ENCODE results near the gene MEPCE. TPM values are rescaled to one million over a fixed set of nuclear protein-coding genes. Genes with fewer than 3 reads are reported as not detected.

Gene MEPCE
- total and polyA plus RNA-seq, 10 of the 15 experiments (the other 5 are each of a cell fraction or from before 2014, with no cell fraction given), result 8.2 to 48.0 (median 22.1) TPM

GRCh38 chr7:100401811-100402210, 27.8 kb upstream of the MEPCE start:
- no peak for DNase-seq (ENCODE audit: low read depth, low spot score)
- TF ChIP-seq ZBTB33 (IDR thresholded peaks at IDR 0.05) (no peak), HDGF (IDR thresholded peaks at IDR 0.05) (no peak), NFYB (IDR thresholded peaks at IDR 0.05; ENCODE audit: insufficient read depth, low read depth, low read length) (no peak), SP1 (IDR thresholded peaks at IDR 0.05; ENCODE audit: low read depth, low read length) (no peak), FOS (IDR thresholded peaks at IDR 0.05; ENCODE audit: borderline replicate concordance, extremely low read depth, insufficient read length) (no peak), NFIC (IDR thresholded peaks at IDR 0.05; ENCODE audit: low read depth, low read length) (no peak), EGR1 (IDR thresholded peaks at IDR 0.05; ENCODE audit: borderline replicate concordance in 1 of 2, low read depth in 2 of 2, low read length in 2 of 2) (no peak), KAT2A (conservative IDR thresholded peaks at IDR 0.05; ENCODE audit: control insufficient read depth, low read depth, low read length) (no peak), LARP7 (IDR thresholded peaks at IDR 0.05) (no peak), TCF12 (IDR thresholded peaks at IDR 0.05; ENCODE audit: low read depth, low read length) (no peak), GABPA (IDR thresholded peaks at IDR 0.05; ENCODE audit: low read depth) (no peak), EP300 (IDR thresholded peaks at IDR 0.05; ENCODE audit: borderline replicate concordance in 1 of 2, control insufficient read depth in 1 of 2, low read depth in 2 of 2, low read length in 2 of 2) (no peak), SMARCA5 (IDR thresholded peaks at IDR 0.05) (no peak), CHD4 (IDR thresholded peaks at IDR 0.05) (no peak), BRCA1 (IDR thresholded peaks at IDR 0.05; ENCODE audit: low read depth, low read length) (no peak)
- TF ChIP-seq, protein P1, sequence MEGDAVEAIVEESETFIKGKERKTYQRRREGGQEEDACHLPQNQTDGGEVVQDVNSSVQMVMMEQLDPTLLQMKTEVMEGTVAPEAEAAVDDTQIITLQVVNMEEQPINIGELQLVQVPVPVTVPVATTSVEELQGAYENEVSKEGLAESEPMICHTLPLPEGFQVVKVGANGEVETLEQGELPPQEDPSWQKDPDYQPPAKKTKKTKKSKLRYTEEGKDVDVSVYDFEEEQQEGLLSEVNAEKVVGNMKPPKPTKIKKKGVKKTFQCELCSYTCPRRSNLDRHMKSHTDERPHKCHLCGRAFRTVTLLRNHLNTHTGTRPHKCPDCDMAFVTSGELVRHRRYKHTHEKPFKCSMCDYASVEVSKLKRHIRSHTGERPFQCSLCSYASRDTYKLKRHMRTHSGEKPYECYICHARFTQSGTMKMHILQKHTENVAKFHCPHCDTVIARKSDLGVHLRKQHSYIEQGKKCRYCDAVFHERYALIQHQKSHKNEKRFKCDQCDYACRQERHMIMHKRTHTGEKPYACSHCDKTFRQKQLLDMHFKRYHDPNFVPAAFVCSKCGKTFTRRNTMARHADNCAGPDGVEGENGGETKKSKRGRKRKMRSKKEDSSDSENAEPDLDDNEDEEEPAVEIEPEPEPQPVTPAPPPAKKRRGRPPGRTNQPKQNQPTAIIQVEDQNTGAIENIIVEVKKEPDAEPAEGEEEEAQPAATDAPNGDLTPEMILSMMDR (IDR thresholded peaks at IDR 0.05 in 2 of 3, conservative IDR thresholded peaks at IDR 0.05 in 1 of 3; ENCODE audit: control insufficient read depth in 2 of 3, extremely low read depth in 1 of 3, insufficient read depth in 1 of 3, low read depth in 3 of 3, low read length in 3 of 3), result no peak
- TF ChIP-seq, protein P2, sequence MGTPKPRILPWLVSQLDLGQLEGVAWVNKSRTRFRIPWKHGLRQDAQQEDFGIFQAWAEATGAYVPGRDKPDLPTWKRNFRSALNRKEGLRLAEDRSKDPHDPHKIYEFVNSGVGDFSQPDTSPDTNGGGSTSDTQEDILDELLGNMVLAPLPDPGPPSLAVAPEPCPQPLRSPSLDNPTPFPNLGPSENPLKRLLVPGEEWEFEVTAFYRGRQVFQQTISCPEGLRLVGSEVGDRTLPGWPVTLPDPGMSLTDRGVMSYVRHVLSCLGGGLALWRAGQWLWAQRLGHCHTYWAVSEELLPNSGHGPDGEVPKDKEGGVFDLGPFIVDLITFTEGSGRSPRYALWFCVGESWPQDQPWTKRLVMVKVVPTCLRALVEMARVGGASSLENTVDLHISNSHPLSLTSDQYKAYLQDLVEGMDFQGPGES (IDR thresholded peaks at IDR 0.05), result no peak
- TF ChIP-seq, protein P3, sequence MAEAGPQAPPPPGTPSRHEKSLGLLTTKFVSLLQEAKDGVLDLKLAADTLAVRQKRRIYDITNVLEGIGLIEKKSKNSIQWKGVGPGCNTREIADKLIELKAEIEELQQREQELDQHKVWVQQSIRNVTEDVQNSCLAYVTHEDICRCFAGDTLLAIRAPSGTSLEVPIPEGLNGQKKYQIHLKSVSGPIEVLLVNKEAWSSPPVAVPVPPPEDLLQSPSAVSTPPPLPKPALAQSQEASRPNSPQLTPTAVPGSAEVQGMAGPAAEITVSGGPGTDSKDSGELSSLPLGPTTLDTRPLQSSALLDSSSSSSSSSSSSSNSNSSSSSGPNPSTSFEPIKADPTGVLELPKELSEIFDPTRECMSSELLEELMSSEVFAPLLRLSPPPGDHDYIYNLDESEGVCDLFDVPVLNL (IDR thresholded peaks at IDR 0.05; ENCODE audit: low read depth, low read length), result no peak

More at GRCh38 chr7:100401811-100402210, 27.8 kb upstream of the MEPCE start:
- H3K4me3 ChIP-seq, result no peak overlapping the region
- no peaks in the 10 kb centered on the region for H3K27me3 ChIP-seq (replicated peaks in 1 of 2; ENCODE audit: control insufficient read depth in 2 of 2, insufficient read depth in 2 of 2, low read length in 1 of 2)
- H3K4me2 ChIP-seq (ENCODE audit: control insufficient read depth, insufficient read depth), result no peak overlapping the region
- ChIA-PET RAD21 (ENCODE audit: unreplicated experiment) (interaction anchor here (3.8 kb wide), 1 partner anchor 27 kb away, joined by 16 read pairs; no protein-coding TSS in a partner anchor), POLR2A (interaction anchor here (1.4 to 2.2 kb wide), 2 partner anchors 24 to 27 kb away, joined by 4 to 6 read pairs; no protein-coding TSS in a partner anchor), CTCF (interaction anchor here (1.8 kb wide), 1 partner anchor 14 kb away, joined by 5 read pairs; no protein-coding TSS in a partner anchor), SMC1A (ENCODE audit: uncharacterized antibody, unreplicated experiment) (interaction anchor here (0.9 to 1.4 kb wide), 6 partner anchors 13 to 269 kb away, joined by 3 to 4 read pairs (median 4); no protein-coding TSS in a partner anchor)
- intact Hi-C loops (cut with micrococcal nuclease; ENCODE audit: unreplicated experiment) (no loop called here), in situ Hi-C loops (cut with MboI) (no loop called here)
- no peaks in the 10 kb centered on the region for H3K9me3 ChIP-seq (replicated peaks; ENCODE audit: control insufficient read depth, insufficient read depth, low read length)
- H3K9ac ChIP-seq (ENCODE audit: control insufficient read depth, insufficient read depth, low read length), result no peak overlapping the region
- no peak overlapping the region for H3K27ac ChIP-seq (ENCODE audit: control insufficient read depth, insufficient read depth)
- H3K36me3 ChIP-seq (ENCODE audit: control insufficient read depth in 2 of 2, insufficient read depth in 2 of 2, low read length in 1 of 2), result no peaks in the 10 kb centered on the region
- WGBS (ENCODE audit: insufficient coverage, insufficient replicate concordance, low lambda C conversion rate, missing lambda C conversion rate), result 76% methylated on average over 5 of the region's 5 CpGs
- H4K20me1 ChIP-seq (ENCODE audit: control insufficient read depth, insufficient read depth), result no peaks in the 10 kb centered on the region
- peaks cover 10% of the 10 kb centered on the region for H3K4me1 ChIP-seq (ENCODE audit: control insufficient read depth, insufficient read depth, low read length)
- no TSS peak for BruUV-seq (replicated peaks)
- FAIRE-seq (no peak), ATAC-seq (no peak)
- no peak overlapping the region for H2AFZ ChIP-seq (ENCODE audit: control insufficient read depth, low read depth, low read length)
- H3K79me2 ChIP-seq (ENCODE audit: control insufficient read depth, insufficient read depth, low read length), result no peaks in the 10 kb centered on the region

Data from GM12878 (cell line).